GM21619 (cell line): ENCODE results near the gene MTX1.
"Not testable (repeated sequence)": the region's sequence is repeated elsewhere in the genome, so short reads cannot be mapped to it uniquely, and the experiment has no call there.

ENCODE experiments used
- ATAC-seq: cut with Tn5 transposase; IDR thresholded peaks from one replicate; pipeline ENCODE4 v1.9.1; 2021; ENCODE audit not compliant: unreplicated experiment

MTX1 gene

GRCh38 chr1:155208541-155209311, at the start of gene MTX1:
Gene MTX1, plus strand, starts transcription at chr1:155208695. Its CDS starts 110 bp downstream, at chr1:155208805.
- peak; percentile 76 for ATAC-seq

- no peak for ATAC-seq
Measured at GRCh38 chr1:155158991-155159390, 49.5 kb upstream of the MTX1 start.

DNA sequence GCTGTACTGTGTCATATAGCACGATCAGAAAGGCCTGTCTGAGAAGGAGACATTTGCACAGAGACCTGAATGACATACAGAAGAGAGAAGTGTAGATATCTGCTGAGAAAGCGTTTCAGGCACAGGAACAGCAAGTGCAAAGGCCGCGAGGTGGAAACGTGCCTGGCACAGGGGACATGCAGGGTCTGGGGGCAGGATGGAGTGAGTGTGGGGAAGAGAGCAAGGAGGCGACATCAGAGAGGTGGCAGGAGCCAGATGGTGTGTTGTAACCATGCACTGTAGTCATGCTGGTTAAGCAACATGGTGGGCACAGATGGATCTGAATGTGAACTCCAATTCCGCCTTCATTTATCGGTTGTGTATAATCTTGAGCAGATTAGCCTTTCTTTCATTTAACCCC, 48.4 kb upstream of the MTX1 start:
- ATAC-seq = no peak

DNA sequence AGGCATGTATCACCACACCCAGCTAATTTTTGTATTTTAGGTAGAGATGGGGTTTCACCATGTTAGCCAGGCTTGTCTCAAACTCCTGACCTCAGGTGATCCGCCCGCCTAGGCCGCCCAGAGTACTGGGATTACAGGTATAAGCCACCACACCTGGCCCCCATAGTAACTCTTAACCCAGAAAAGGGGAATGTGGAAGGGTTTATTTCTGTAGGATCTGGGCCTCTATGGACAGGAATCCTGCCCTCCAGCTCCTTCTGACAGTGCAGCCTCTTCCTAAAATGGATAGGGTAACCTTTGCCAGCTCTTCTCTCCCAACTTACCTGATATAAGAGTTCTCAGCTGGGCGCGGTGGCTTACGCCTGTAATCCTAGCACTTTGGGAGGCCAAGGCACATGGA, 45.9 kb upstream of the MTX1 start:
- not testable (repeated sequence) for ATAC-seq

GRCh38 chr1:155163785-155164184, 44.7 kb upstream of the MTX1 start:
- not testable (repeated sequence) for ATAC-seq

GRCh38 chr1:155164625-155165024, 43.9 kb upstream of the MTX1 start:
- not testable (repeated sequence) for ATAC-seq

DNA sequence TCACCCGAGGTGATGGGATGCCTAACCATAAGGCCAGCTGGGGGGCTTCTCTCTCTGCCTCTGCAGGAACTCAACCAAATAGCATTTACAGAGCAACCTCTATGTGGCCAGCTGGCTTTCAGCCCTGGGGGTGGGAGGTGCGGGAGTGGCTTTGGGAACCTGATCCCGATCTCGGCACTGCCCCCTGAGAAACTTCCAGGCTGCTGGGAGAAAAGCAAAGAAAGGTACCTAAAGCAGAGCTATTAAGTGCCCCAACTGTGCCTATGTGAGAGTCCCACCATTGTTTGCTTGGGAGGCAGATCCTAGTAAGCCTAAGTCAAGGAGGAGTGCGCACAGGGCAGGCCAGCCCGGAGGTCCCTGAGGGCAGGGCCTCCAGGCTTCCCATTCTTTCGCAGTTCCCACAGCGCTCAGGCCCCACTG, 42.4 kb upstream of the MTX1 start:
- no peak for ATAC-seq

- ATAC-seq = no peak
Measured at GRCh38 chr1:155166471-155167165, 41.9 kb upstream of the MTX1 start.

DNA sequence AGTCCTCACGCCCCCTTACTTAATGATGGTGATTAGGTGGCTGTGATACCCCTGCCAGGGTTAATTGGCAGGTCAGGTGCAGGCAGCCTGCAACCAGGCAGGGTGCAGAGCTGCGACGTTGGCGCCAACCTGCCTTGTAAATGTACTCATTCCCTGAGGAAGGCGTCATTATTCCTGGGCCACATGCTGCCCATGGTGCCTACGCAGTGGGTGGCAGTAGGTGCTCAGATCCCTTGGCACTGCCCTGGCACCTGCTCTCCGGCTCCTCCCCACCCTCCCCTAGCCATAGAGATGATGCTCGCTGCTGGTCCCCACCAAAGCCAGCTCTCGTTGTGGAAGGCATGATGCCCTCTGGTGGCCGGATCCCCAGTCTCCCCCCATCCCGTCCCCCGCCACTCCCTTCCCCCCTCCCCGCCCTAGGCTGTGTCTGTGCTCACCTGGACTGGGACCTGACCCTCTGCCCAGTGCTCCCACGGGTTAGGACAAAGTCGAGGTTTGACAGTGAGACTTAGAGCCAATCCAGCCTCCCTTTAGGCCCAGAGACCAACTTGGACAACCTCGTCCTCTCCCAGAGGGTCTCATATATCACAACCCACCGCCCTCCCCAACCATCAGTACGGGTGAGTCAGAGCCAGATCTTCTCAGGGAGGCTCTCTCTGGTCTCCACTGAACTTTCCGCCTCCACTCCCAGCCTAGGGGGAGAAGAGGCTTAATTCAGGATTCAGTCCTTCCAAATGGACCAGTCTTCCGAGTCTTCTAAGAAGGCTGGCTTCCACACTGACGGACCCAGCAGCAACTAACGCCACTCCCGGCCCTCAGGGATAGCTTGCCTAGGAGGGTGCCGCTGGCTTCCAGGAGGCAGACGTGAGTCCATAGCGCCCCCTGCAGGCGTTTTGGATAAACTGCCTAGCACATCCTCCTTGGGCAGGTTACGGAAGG, 41.1 kb upstream of the MTX1 start:
- ATAC-seq = no peak

- ATAC-seq = not testable (repeated sequence)
Measured at GRCh38 chr1:155168105-155168445, 40.4 kb upstream of the MTX1 start.

- no peak for ATAC-seq
Measured at GRCh38 chr1:155168456-155169210, 39.9 kb upstream of the MTX1 start.

DNA sequence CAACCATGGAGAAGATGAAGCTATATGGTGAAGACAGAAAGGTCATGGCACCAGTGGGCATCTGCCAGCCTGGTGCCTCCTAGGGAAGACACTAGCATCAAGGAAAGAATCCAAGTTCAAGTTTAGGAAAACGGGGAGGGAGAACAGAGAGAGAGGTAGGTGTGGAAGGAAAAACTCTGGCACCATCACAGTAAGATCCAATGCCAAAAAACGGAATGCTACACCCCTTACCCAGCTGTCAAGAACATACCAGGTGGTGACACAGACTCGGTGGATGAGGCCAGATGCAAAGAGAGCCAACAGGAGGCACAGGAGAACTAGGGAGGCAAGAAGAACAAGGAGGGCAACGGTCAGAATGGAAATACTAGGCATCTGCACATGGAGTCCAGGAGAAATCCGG, 39.0 kb upstream of the MTX1 start:
- no peak for ATAC-seq

GRCh38 chr1:155170101-155170785, 38.3 kb upstream of the MTX1 start:
- ATAC-seq = no peak

- no peak for ATAC-seq
Measured at GRCh38 chr1:155170806-155171205, 37.7 kb upstream of the MTX1 start.

- no peak for ATAC-seq
Measured at GRCh38 chr1:155171836-155172731, 36.4 kb upstream of the MTX1 start.

DNA sequence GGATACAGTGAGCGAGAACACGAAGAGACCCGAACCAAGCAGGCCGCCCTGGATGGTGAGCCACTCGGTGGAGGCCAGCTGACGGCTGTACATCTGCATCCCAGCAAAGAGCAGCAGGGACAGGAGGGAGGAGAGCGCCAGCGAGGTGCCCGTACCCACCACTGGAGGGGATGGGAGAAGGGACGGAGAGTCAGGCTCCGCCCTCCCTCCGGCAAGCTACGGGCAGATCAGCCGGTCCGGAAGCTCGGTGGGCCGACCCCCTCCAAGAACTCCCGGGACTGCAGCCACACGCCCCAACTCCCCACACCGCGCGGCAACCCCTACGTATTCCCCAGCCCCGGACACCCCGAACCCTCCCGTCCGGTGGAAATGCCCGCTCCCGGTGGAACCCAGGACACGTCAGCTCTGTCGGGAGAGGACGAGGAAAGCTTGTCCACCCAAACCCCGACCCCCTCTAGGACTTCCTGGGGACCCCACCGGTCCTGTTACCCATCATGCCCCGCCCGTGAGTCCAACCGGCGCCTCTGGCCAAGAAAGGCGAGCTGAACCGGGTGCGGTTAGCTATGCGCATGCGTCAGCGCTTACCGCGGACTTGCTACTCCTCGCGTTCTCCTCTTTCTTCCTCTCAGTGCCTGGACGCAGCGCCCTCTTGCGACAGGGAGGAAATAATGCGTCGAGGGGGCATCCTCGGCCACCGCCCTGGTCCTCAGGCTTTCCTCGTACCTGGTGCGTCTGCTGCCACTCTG, 35.6 kb upstream of the MTX1 start, which contains the start of gene KRTCAP2:
TSS of gene KRTCAP2 (minus strand) at position 573 of the 746 bp plus-strand sequence. CDS start at position 493, 80 bp downstream.
- ATAC-seq = peak; percentile 73

- peak; percentile 9 for ATAC-seq
Measured at GRCh38 chr1:155173478-155174323, 34.8 kb upstream of the MTX1 start, which contains the start of gene TRIM46. Gene TRIM46, plus strand, starts transcription at chr1:155173849. Its CDS starts 118 bp downstream, at chr1:155173967.
